DMS 273 treated with DMSO at 0.1 percent for 48 hours (cell line): Measurements from ENCODE around the gene MN1.

Experiments used
- DNase-seq: peaks from one replicate; lab custom pipeline; 2025; lab: John Stamatoyannopoulos, UW

The MN1 gene

DNA sequence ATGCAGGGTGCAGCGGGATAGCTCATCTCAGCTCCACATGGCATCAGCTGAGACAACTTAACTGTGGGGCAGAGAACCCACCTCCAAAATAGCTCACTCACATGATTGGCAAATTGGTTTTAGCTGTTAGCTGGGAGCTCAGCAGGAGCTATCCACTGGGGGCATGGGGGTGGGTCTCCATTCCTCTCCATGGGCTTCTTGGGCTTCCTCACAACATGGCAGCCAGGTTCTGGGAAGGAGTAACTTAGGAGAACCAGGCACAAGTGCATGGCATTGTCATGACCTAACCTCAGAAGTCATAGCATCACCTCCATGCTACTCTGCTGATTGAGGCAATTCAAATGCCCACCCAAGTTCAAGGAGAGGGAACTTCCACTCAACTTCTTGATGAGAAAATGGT lies 85.5 kb downstream of the MN1 start:
- DNase-seq: no peak

DNA sequence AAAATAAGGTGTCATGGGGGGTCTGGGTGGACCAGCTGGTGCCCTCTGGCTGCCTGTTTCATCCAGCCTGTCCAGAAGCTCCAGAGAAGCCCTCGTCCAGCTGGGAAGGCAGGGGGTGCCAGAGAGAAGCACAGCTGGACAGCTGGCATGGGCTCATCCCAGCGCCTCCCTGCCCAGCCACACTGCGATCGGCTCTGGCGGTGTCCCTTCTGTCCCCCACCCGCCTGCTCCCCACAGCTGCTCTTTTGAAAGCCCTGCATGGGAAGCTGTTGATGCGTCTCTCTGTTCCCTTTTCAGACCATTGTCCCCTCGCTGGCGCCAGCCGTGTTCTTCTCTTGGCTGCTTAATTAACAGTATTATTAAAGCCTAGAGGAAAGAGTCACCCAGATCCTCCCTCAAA lies 86.5 kb downstream of the MN1 start:
- DNase-seq: no peak

DNA sequence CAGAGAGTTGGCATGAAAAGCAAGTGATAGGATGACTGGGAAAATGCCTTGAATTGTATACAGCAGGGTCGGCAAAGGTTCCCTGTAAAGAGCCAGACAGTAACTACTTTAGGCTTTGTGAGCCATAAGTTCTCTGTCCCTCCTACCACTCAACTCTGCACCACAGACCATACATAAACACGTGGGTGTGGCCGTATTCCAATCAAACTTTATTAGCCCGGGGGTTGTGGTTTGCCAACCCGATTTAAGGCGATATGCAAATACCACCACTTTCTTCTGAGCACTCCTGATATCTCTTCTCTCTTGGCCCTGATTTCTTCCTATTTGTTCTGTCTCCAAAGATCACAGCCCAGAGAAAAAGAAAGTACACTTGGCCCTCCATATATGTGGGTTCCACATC lies 87.5 kb downstream of the MN1 start:
- no peak for DNase-seq

DNA sequence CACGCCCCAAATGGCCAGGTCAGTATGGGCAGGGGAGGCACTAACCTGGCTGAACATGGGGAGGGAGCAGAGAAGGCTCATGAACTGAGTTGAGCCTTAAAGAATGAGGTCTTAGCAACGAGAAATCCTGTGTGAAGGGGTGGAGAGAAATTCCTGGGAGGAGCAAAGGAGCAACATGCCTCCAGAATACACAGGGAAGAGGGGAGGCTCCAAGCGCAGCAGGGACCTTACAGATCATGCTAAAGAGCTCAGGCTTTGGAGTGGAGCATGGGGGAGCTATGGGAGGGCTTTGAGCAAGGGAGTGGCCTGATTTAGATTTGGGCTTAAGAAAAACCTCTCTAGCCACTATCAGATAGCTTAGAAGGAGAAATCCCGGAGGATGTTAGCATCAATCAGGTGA lies 88.1 kb downstream of the MN1 start:
- DNase-seq: no peak

DNA sequence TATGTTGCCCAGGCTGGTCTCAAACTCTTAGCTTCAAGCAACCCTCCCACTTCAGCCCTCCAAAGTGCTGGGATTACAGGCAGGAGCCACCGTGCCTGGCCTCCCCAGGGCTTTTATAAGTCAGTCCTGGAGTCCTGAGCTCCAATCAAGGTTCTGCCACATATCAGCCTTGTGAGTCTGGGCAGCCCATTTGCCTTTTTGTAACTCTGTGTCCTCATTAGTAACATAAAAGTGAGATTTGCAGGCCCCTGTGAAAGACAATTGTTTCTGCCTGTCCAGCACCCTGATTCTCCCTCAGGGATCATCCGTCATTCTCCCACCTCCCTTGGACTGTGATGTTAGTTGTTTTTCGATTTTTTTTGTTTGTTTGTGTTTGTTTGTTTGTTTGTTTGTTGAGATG lies 89.8 kb downstream of the MN1 start:
- no peak for DNase-seq

DNA sequence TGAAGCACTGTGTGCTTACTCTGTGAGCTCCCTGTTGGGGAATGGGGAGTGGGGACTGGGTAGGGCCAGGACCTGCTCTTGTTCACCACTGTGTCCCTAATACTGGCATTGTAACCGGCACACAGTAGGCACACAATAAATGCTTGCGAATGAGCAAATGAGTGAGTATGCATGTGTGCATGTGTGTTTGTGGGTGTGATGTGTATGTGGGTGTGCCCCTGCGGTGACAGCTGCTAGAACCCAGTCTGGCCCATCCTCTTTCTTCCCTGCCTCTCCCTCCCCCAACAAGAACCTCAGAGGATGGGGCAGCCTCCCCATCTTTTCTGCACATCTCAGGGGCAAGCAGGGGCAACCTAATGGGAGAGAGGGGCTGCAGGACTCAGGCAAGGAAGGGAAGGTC lies 90.5 kb downstream of the MN1 start:
- no peak for DNase-seq

DNA sequence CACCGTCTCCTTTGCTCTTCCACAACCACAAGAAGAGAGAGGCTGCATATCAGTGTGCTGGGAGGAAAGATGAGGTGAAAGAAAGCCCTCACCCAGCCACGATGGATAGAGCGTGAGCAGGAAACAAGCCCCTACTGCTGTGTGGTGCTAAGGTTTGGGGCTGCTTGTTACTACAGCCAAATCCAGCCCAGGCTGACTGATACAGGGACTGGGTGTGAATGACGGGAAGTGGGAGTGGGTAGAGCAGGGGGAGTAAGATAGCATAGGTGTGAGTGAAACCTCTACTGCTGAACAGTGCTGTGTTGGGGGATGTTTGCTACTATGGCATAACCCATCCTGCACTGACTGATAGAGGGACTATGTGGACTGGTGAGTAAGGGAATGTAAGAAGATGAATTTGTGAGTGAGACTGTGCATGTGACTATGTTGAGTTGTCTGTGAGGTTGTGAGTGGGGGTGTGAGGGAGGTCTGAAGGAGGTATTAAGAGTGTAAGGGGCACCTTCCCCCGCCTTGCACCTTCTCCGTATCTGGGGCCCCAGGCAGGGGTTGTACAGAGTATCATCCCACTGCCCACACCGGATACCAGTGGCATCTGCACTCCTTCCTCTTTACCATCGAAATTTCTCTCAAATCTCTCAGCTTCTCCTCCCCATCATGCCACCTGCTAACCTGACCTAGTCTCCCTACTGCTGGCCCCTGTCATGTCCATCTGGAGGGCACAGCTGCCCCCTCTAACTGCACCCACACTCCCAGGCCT lies 91.5 kb downstream of the MN1 start:
- no peak for DNase-seq

DNA sequence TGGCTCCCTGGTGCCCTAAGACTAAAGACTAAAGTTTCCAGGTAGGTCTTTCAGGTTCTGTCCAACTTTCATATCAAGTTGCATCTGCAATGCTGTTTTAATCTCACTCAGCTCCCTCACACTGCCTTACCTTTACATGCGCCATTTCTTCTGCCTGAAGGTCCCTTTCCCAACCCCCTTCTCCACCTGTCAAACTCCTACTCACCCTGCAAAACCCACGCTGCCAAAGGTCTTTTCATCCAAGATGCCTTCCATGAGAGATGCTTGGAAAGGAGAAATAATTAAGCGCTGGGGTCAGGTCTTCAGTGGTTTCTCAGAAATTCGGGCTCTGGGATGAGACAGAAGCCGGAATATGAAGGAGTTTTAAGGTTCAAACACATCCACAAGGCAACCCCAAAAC lies 95.1 kb downstream of the MN1 start:
- no peak for DNase-seq

DNA sequence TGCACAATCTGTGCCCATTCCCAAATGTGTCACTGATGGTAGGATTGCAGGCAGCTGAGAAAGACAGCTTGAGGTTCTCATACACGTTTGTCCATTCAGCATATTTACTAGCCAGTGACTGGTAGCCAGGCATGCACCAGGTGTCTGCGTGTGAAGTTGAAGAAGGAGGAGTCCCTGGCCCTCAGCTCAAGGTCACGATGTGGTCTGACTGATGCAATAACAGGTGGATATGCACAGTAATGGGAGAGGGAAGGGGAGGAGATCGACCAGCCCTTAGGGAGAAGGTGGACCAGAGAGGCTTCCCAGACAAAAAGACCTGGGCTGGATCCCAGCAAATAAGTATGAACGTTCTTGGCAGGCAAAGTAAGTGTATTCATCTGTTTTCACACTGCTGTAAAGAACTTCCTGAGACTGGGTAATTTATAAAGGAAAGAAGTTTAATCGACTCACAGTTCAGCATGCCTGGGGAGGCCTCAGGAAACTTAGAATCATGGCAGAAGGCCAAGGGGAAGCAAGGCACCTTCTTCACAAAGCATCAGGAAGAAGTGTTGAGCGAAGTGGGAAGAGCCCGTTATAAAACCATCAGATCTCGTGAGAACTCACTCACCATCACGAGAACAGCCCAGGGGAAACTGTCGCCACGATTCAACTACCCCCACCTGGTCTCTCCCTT lies 96.0 kb downstream of the MN1 start:
- DNase-seq: no peak

DNA sequence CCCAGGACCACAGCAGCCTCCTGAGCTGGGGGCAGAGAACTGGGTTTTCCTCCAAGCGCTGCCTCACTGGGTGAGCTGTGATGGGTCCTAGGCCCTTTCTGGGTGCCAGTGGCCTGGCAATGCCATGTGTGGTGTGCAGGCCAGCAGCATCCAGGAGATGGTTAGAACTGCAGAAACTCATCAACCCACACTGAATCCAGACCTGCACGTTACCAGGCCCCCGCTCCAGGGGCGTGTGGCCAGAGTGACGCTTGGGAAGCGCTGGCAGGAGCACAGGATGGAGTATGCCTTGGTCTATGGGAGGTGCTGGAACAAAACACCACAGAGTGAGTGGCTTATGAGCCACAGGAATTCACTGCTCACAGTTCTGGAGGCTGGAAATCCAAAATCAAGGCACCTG lies 97.0 kb downstream of the MN1 start:
- DNase-seq: no peak

DNA sequence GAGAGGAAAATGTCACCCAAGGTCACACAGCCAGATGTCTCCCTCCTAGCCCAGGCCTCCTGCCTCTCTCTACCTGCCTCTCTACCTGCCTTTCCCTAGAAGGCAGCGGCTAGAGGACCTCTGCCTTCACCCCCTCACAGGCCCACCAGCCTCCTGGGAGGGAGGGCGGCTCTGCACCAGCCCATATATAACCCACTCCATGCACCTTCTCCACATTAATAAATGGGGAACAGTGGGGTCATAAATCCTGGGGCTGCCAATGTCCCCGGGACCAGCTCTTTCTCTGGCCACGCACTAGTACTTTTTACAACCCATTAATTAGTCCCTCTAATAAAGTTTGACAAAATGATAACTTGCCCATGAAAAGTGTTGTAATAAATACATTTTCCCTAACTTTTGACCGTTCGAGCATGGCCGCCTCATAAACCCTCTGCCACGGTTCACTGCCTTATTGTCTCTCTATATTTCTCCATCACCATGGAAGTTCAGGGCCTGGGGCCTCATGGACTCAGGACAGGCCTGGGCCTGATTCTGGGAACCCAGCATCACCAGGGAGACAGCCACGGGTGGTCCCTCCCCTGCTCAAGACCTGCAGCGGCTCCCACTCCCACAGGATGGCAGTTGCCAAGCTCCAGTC lies 102.1 kb downstream of the MN1 start:
- no peak for DNase-seq

DNA sequence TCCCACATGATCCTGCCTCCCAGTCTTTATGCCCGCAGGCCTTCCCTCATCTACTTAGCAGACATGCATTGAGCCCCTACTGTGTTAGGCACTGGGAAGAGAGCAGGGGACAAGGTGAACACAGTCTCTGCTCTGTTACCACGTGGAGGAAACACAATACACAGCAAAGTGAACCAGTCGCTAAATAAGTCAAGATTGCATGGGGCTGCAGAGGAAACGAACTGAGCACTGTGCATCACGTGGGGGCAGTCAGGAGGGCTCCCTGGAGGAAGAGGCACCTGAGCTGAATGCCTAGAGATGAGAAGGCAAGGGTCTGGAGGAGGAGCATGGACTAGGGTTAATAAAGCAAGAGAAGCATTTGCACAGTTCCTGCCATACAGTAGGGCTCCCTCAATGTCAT lies 102.7 kb downstream of the MN1 start:
- DNase-seq: no peak
